ENCODE results near the gene RNASE12.
"Not testable (repeated sequence)": the region's sequence is repeated elsewhere in the genome, so short reads cannot be mapped to it uniquely, and the experiment has no call there.

RNASE12 gene

DNA sequence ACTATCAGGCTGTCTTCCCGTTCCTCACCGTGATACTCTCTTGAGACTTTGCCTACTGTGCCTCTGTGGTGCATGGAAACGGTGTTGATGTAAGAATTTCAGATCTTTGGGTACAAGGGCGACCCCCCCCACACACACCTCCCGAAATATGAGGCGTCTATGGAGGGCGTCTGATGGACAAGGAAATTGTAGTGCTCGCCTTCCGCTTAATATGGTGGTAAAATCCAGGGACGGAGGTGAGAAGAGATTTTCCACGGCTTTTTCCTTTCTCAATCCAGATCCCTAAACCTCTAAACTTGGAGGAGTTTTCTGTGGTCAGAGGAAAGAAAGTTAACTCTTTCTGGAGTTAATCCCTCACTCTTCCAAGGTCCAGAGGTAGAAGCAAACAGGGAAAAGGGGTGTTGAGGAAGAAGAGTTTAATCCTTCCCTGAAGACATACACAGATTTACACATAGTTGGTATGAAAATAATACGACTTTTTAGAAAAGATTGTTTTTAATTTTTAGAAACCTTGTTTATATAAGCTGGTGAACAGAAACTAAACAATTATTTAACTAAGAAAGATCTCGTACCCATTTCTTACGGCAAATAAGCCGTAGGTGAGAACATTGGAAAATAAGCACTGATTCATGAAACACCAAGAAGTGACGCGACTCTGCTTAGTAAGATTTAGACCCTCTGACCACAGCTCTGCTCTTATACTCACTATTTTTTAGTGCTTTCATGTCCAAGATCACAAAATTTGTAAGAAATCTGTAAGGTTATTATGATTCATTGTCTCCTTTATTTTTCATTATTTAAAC is 23.1 kb upstream of the RNASE12 start:
- DNase-seq (ENCODE audit: low read depth in 2 of 2, low spot score in 1 of 2) = no peak

DNA sequence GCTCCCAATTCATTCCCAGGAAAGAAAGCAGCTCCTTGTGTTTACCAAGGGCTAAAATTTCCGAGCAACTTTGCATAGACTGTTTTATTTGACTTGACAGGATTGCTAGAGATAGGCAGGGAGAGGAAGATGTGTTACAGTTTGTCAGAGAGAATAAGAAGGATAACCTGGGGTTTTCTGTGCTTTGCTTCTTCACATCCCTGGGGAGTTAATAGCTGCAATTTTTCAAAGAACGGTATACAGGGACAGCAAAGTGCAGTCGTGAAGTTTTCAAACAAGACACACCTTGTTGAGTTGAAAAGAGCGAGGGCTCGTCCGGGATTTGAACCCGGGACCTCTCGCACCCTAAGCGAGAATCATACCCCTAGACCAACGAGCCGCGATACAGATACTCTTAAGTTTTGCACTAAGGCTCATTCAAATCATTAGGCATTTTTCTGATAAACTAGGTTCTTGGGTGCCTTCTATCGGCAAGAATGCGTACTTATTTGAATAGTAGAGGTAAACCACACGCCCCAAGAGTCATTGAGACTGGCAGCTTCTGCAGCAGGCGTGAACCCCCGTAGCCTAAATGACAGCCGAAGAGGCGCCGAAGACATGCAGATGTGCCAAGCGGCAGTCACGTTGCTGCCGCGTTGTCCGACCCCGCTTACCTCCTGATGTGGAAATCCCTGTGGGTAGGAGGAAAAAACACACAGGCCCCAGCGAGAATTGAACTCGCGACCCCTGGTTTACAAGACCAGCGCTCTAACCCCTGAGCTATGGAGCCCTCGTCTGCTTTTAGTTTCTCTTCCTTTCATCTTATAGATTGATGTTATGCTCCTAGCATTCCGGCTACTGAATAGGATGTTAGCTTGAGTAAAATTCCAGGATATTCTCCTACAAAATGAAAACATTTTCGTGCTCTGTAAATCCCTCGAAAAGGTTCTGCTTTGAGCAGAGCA is 22.2 kb upstream of the RNASE12 start:
- DNase-seq (ENCODE audit: low read depth in 2 of 2, low spot score in 1 of 2) = peak; percentile 48 to 64

- DNase-seq (ENCODE audit: low read depth in 2 of 2, low spot score in 1 of 2) = no peak
These were observed 21.2 kb upstream of the RNASE12 start for GRCh38 chr14:20612403-20612802.

- no peak for DNase-seq (ENCODE audit: low read depth in 2 of 2, low spot score in 1 of 2)
These were observed 20.1 kb upstream of the RNASE12 start for GRCh38 chr14:20611277-20611676.

- DNase-seq (ENCODE audit: low read depth in 2 of 2, low spot score in 1 of 2) = peak; percentile 51 to 53
These were observed 19.0 kb upstream of the RNASE12 start for GRCh38 chr14:20610002-20610765.

GRCh38 chr14:20609215-20610001 is 18.2 kb upstream of the RNASE12 start:
- no peak for DNase-seq (ENCODE audit: low read depth in 2 of 2, low spot score in 1 of 2)

DNA sequence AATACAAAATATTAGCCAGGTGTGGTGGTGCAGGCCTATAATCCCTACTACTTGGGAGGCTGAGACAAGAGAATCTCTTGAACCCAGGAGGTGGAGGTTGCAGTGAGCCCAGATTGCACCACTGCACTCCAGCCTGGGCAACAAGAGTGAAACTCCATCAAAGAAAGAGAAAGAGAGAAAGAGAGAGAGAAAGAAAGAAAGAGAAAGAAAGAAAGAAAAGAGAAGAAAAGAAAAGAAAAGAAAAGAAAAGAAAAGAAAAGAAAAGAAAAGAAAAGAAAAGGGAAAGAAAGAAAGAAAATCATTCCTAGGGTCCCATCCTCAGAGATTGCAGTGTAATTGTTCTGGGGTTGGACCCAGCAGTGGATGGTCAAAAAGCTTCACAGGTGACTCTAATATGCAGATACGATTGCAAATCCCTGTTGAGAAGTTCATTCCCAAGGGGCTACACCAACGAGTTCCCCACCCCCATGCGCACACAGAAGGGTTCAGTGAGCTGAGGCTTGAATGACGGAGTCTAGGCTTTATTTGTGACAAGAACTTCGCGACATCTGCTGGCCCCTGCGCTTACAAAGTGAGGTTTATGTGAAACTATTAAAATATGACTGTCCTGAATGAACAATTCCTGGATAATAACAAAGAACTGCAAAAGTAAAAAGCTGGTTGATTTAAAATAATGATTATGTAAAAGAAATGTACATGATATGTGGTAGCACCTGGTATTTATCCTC is 17.4 kb upstream of the RNASE12 start:
- DNase-seq (ENCODE audit: low read depth in 2 of 2, low spot score in 1 of 2) = no peak

- no peak for DNase-seq (ENCODE audit: low read depth in 2 of 2, low spot score in 1 of 2)
These were observed 16.4 kb upstream of the RNASE12 start for GRCh38 chr14:20607617-20608016.

- no peak for DNase-seq (ENCODE audit: low read depth in 2 of 2, low spot score in 1 of 2)
These were observed 15.7 kb upstream of the RNASE12 start for GRCh38 chr14:20606902-20607242.

DNA sequence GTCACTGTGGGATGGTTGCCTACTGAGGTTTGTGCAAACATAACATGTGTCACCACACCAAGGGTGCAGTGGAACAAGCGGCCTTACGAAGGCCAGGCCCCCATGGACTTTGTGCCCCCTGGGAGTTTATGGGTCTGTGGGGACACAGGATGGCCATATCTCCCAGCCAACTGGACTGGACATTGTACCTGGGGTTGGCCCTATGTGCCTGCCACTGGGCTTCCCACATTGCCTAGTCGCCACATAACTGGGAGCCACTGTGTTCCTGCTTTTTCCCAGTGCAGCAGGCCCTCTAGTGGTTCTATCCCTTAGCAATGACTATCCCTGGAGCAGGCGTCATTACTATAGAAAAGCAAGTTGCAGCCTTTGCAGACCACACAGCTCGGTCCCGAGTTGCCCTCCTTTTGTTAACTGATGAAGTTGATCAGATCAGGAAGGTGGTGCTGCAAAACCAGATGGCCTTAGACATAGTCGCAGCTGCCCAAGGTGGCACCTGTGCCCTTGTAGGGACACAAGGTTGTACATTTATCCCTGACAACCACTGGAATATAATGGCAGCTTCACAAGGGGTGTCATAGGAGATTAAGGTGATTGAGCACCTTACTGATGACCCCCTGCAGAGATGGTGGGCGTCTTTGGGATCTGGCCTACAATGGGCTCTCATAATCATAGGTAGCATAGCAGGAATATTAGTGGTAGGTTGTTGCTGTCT is 15.2 kb upstream of the RNASE12 start:
- no peak for DNase-seq (ENCODE audit: low read depth in 2 of 2, low spot score in 1 of 2)

- no peak for DNase-seq (ENCODE audit: low read depth in 2 of 2, low spot score in 1 of 2)
These were observed 12.9 kb upstream of the RNASE12 start for GRCh38 chr14:20603813-20604690.

GRCh38 chr14:20602583-20602982 is 11.4 kb upstream of the RNASE12 start:
- no peak for DNase-seq (ENCODE audit: low read depth in 2 of 2, low spot score in 1 of 2)

- no peak for DNase-seq (ENCODE audit: low read depth in 2 of 2, low spot score in 1 of 2)
These were observed 10.3 kb upstream of the RNASE12 start for GRCh38 chr14:20601522-20601921.

- DNase-seq (ENCODE audit: low read depth in 2 of 2, low spot score in 1 of 2) = no peak
These were observed 5.9 kb upstream of the RNASE12 start for GRCh38 chr14:20597108-20597507.

GRCh38 chr14:20595726-20596125 is 4.5 kb upstream of the RNASE12 start:
- DNase-seq (ENCODE audit: low read depth in 2 of 2, low spot score in 1 of 2) = not testable (repeated sequence)

DNA sequence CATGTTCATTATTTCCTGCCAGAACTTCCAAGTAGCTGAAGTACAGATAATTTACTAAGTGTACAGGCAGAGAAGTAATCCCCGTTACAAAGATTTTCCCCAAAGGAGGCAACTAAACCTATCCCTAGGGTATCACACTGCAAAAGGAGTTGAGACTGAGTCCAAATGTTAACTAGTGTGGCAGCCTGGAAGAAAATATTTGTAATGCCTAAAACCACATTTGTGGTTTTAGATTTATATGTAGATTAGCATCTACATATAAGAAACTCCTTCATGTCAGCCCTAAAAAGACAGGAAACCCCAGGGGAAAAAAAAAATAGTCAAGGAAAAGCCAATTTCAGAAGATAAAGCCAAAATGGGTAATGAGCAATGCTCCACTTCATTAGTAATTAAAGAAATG is 1.4 kb upstream of the RNASE12 start:
- no peak for DNase-seq (ENCODE audit: low read depth in 2 of 2, low spot score in 1 of 2)

DNA sequence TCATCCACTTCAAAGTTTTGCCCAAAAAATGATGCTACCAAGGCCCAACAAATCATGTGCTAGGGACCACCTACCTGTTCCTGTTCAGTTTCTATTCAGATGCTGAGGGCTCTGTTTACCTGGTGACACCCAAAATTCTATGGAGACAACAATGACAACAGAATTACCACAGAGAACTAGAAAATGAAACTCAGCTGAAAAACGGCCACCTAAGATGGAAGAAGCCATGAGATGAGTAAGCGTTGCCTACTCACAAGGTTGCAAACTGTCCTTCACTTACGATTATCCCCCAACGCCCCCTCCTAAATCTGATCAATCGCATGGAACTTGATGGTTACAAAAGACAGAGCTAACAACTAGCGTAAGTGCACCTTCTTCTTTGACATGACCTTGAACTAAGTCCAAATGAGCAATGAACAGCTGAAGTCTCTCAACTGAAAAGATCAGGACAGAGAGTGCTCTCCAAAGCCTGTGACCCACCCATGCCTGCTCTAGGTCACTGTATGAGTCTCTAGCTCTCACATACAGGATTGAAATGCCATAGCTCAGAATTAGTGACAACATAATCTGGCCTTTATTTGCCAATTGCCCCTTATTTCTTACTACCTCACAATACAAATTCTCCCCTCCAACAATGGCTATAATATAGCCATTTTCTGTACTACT is 3.6 kb downstream of the RNASE12 start, which contains the start of gene RNASE11:
Gene RNASE11, minus strand, starts transcription at position 513 of the 666 bp plus-strand sequence.
- DNase-seq (ENCODE audit: low read depth in 2 of 2, low spot score in 1 of 2) = no peak

GRCh38 chr14:20583908-20584307 is 7.3 kb downstream of the RNASE12 start:
- no peak for DNase-seq (ENCODE audit: low read depth in 2 of 2, low spot score in 1 of 2)

Data from stimulated activated CD8-positive, alpha-beta memory T cell treated with anti-CD3 and anti-CD28 coated beads, Interleukin-4, amount 100 ng/mL, for 1 hour (primary cell).